HepG2 (cell line): ENCODE results near the gene ARHGEF11. TPM values are rescaled to one million over a fixed set of nuclear protein-coding genes. Genes with fewer than 3 reads are reported as not detected.

ENCODE experiments used
- ATAC-seq: fragments of 200-7000 bp; cut with Tn5 transposase; 3 replicates; pipeline ENCODE4 v1.9.1; 2020; ENCODE audit warnings: mild to moderate bottlenecking, moderate library complexity
- BruUV-seq: library from RNA; stranded (reverse); fragments of 400-500 nt; replicated peaks from 2 replicates; lab custom pipeline; 2021; lab: Mats Ljungman, UMichigan
- CTCF ChIA-PET: fragments of 300-600 bp; formaldehyde crosslinking; extraction: SDS; loops from one replicate; lab custom pipeline; 2021; ENCODE audit warnings: low total read pairs, inconsistent platforms, low intra/inter-chr PET ratio; lab: Yijun Ruan, JAX
- POLR2A ChIA-PET: fragments of 350-600 bp; sonication (Branson Sonifier 250); formaldehyde crosslinking; loops from one replicate; lab custom pipeline; 2020; ENCODE audit warnings: antibody characterized with exemption, inconsistent platforms; lab: Yijun Ruan, JAX
- DNase-seq: peaks from one replicate; pipeline ENCODE4 v3.0.0-alpha.2; 2015; ENCODE audit warnings: low spot score
- FAIRE-seq: peaks from 3 replicates; lab custom pipeline; 2011; peaks lifted over from hg19 to GRCh38; lab: Jason Lieb, UNC
- H2AFZ ChIP-seq: one replicate; pipeline ENCODE4 v1.6.1; 2011; ENCODE audit warnings: low read length, inconsistent platforms
- H3K27ac ChIP-seq: fragments of 300-600 bp; 3 replicates; pipeline ENCODE4 v1.8.0; 2011; ENCODE audit warnings: mixed run types, mild to moderate bottlenecking, mixed read lengths, low read length, inconsistent platforms; ENCODE audit not compliant: insufficient read depth; ENCODE audit errors: extremely low read length
- H3K27me3 ChIP-seq, 2 experiments: fragments of 200-600 bp in 1 of 2; 2 replicates in 1 of 2; 3 replicates in 1 of 2; pipeline versions ENCODE4 v1.6.0 to v1.8.0; 2011; ENCODE audit warnings: low read length in 2 of 2, mild to moderate bottlenecking in 2 of 2, moderate library complexity in 2 of 2, inconsistent platforms in 1 of 2; ENCODE audit not compliant: insufficient read depth in 2 of 2, control insufficient read depth in 1 of 2
- H3K36me3 ChIP-seq, 2 experiments: fragments of 200-600 bp in 1 of 2; replicated peaks in 1 of 2; 2 replicates in 1 of 2; 3 replicates in 1 of 2; pipeline versions ENCODE4 v1.5.1 to v1.8.0; 2011; ENCODE audit warnings: low read length in 2 of 2, inconsistent platforms in 1 of 2; ENCODE audit not compliant: insufficient read depth in 2 of 2, control insufficient read depth in 1 of 2
- H3K4me1 ChIP-seq: 2 replicates; pipeline ENCODE4 v1.5.1; 2012; ENCODE audit warnings: low read length, inconsistent platforms; ENCODE audit not compliant: insufficient read depth
- H3K4me2 ChIP-seq: 2 replicates; pipeline ENCODE4 v1.6.0; 2011; ENCODE audit warnings: low read depth, low read length, inconsistent platforms
- H3K4me3 ChIP-seq, 3 experiments: fragments of 200-600 bp in 1 of 3; sonication (generic), shearing (Covaris generic) in 1 of 3; replicated peaks in 1 of 3; 2 replicates each; pipeline ENCODE4 v1.5.1; 2011 to 2016; ENCODE audit warnings: low read length in 3 of 3, inconsistent platforms in 2 of 3, low read depth in 2 of 3, mild to moderate bottlenecking in 2 of 3, control low read depth in 1 of 3, mixed read lengths in 1 of 3; ENCODE audit not compliant: insufficient read depth in 1 of 3
- H3K79me2 ChIP-seq: one replicate; pipeline ENCODE4 v1.6.1; 2011; ENCODE audit warnings: low read length, inconsistent platforms; ENCODE audit not compliant: insufficient read depth
- H3K9ac ChIP-seq: 2 replicates; pipeline ENCODE4 v1.6.0; 2011; ENCODE audit warnings: mild to moderate bottlenecking, low read depth, low read length, inconsistent platforms; ENCODE audit not compliant: insufficient read depth
- H3K9me3 ChIP-seq: 2 replicates; pipeline ENCODE4 v1.5.1; 2012; ENCODE audit warnings: mild to moderate bottlenecking, low read length
- H4K20me1 ChIP-seq: 2 replicates; pipeline ENCODE4 v1.6.0; 2011; ENCODE audit warnings: inconsistent platforms, mild to moderate bottlenecking, low read length, moderate library complexity; ENCODE audit not compliant: insufficient read depth
- ADNP ChIP-seq: sonication (generic); formaldehyde crosslinking; IDR thresholded peaks from 2 replicates; pipeline ENCODE4 v1.4.0; 2020; ENCODE audit warnings: missing genetic modification reagents
- GABPB1 ChIP-seq: IDR thresholded peaks from 2 replicates; pipeline ENCODE4 v1.6.1; 2016; ENCODE audit warnings: mild to moderate bottlenecking, missing genetic modification reagents, moderate library complexity, missing compliant biosample characterization
- GATAD2A ChIP-seq: IDR thresholded peaks from 2 replicates; pipeline ENCODE4 v1.6.1; 2016
- HNF4G ChIP-seq, 2 experiments: sonication (generic) in 1 of 2; formaldehyde crosslinking in 1 of 2; IDR thresholded peaks; 2 replicates each; pipeline versions ENCODE4 v1.4.0 to v1.6.1; 2011 to 2020; ENCODE audit warnings: borderline replicate concordance in 2 of 2, low read depth in 2 of 2, mild to moderate bottlenecking in 2 of 2, low read length in 1 of 2, missing genetic modification reagents in 1 of 2, moderate library complexity in 1 of 2
- LRRFIP1 ChIP-seq: sonication (generic); formaldehyde crosslinking; conservative IDR thresholded peaks from 2 replicates; pipeline ENCODE4 v1.4.0; 2020; ENCODE audit warnings: missing genetic modification reagents
- NAIF1 ChIP-seq: sonication (generic); formaldehyde crosslinking; IDR thresholded peaks from 2 replicates; pipeline ENCODE4 v1.5.0; 2020; ENCODE audit warnings: mild to moderate bottlenecking, missing genetic modification reagents, borderline replicate concordance
- NCOA1 ChIP-seq: sonication (generic); formaldehyde crosslinking; IDR thresholded peaks from 2 replicates; pipeline ENCODE4 v1.9.0; 2021; ENCODE audit warnings: missing genetic modification reagents
- NR2C2 ChIP-seq: sonication (generic); formaldehyde crosslinking; IDR thresholded peaks from 2 replicates; pipeline ENCODE4 v1.4.0; 2020; ENCODE audit warnings: missing genetic modification reagents, mild to moderate bottlenecking, moderate library complexity, borderline replicate concordance
- ZBTB42 ChIP-seq: sonication (generic); formaldehyde crosslinking; IDR thresholded peaks from 2 replicates; pipeline ENCODE4 v1.5.0; 2020; ENCODE audit warnings: mild to moderate bottlenecking, missing genetic modification reagents
- ZNF234 ChIP-seq: sonication (generic); formaldehyde crosslinking; conservative IDR thresholded peaks from 2 replicates; pipeline ENCODE4 v1.5.1; 2020; ENCODE audit warnings: mild to moderate bottlenecking, missing genetic modification reagents
- ZNF256 ChIP-seq: sonication (generic); formaldehyde crosslinking; conservative IDR thresholded peaks from 2 replicates; pipeline ENCODE4 v1.4.0; 2020; ENCODE audit warnings: missing genetic modification reagents
- ZNF329 ChIP-seq: sonication (generic); formaldehyde crosslinking; IDR thresholded peaks from 2 replicates; pipeline ENCODE4 v1.9.0; 2021; ENCODE audit warnings: low read depth, mild to moderate bottlenecking, missing genetic modification reagents
- ZNF512 ChIP-seq: sonication (generic); formaldehyde crosslinking; IDR thresholded peaks from 2 replicates; pipeline ENCODE4 v1.4.0; 2020; ENCODE audit warnings: mild to moderate bottlenecking, missing genetic modification reagents
- ZNF737 ChIP-seq: sonication (generic); formaldehyde crosslinking; IDR thresholded peaks from 2 replicates; pipeline ENCODE4 v1.5.0; 2020; ENCODE audit warnings: missing genetic modification reagents, mild to moderate bottlenecking, borderline replicate concordance
- ZNF777 ChIP-seq: sonication (generic); formaldehyde crosslinking; IDR thresholded peaks from 2 replicates; pipeline ENCODE4 v1.4.0; 2020; ENCODE audit warnings: missing genetic modification reagents
- WGBS: methylation state at CpG from one replicate; pipeline ENCODE4 v1.1.6; 2017; ENCODE audit warnings: low lambda C conversion rate; 5-methylcytosine and 5-hydroxymethylcytosine counted together
- in situ Hi-C: cut with HindIII; loops from 2 replicates; pipeline ENCODE4 v1.10.0; 2017; ENCODE audit warnings: low pct_unique_long_range_greater_than_20kb; ENCODE audit not compliant: extremely low pct_ligation_motif_present
- intact Hi-C: fragments of 100-400 bp; cut with micrococcal nuclease; formaldehyde crosslinking; loops from one replicate; pipeline ENCODE4 v1.10.0; 2022; ENCODE audit not compliant: unreplicated experiment
- polyA plus RNA-seq, 8 experiments: library from polyadenylated mRNA; depleted of rRNA in 3 of 8; stranded (reverse) in 7 of 8; unstranded in 1 of 8; fragments of >200 nt; fragmentation: Illumina TruSeq in 4 of 8; extraction: Trizol in 4 of 8; gene quantifications; 2 replicates each; pipeline versions ENCODE4 v1.2.1 to v1.2.3, GENCODE V29; 2011 to 2016; ENCODE audit warnings: low read depth in 4 of 8, missing spikeins in 1 of 8, mixed read lengths in 1 of 8; ENCODE audit not compliant: insufficient read depth in 1 of 8
- total RNA-seq, 5 experiments: library from RNA; depleted of rRNA; stranded (reverse); fragments of >200 nt; fragmentation: Illumina TruSeq; extraction: Trizol; gene quantifications; 2 replicates each; pipeline ENCODE4 v1.2.3, GENCODE V29; 2016; ENCODE audit warnings: low read depth in 1 of 5

Gene ARHGEF11
- total and polyA plus RNA-seq, 2 of the 13 experiments (the other 11 are each of a cell fraction or from before 2014, with no cell fraction given) = 16.5 to 21.2 TPM

GRCh38 chr1:156958247-156958714, 87.3 kb downstream of the ARHGEF11 start (continued):
- no peak for TF ChIP-seq LRRFIP1 (CRISPR knock-in tag)
- TF ChIP-seq ZNF256 = no peak
- no peak for TF ChIP-seq ZBTB42 (CRISPR knock-in tag)
- TF ChIP-seq HNF4G (IDR thresholded peaks at IDR 0.05; ENCODE audit: borderline replicate concordance, low read depth, low read length) = no peak
- TF ChIP-seq HNF4G (CRISPR knock-in tag; IDR thresholded peaks at IDR 0.05; ENCODE audit: borderline replicate concordance, low read depth) = no peak
- TF ChIP-seq ZNF234 (CRISPR knock-in tag) = no peak
- TF ChIP-seq, all 625 proteins: peak for 0

GRCh38 chr1:156957634-156958033, 87.9 kb downstream of the ARHGEF11 start:
- peaks cover 25 to 74% of the 10 kb centered on the region in 2 experiments for H3K36me3 ChIP-seq
- intact Hi-C loops = no loop called here
- CTCF ChIA-PET = no interaction called here

More at GRCh38 chr1:156957634-156958033, 87.9 kb downstream of the ARHGEF11 start:
- Histone ChIP-seq H3K4me2 (no peak overlapping the region), H3K9me3 (no peaks in the 10 kb centered on the region), H3K27me3 (no peaks in the 10 kb centered on the region), H3K9ac (no peak overlapping the region), H4K20me1 (no peaks in the 10 kb centered on the region), H2AFZ (no peak overlapping the region), H3K79me2 (no peaks in the 10 kb centered on the region), H3K27ac (no peak overlapping the region), H3K4me1 (no peaks in the 10 kb centered on the region), H3K4me3 (no peak overlapping the region)
- DNase-seq (no peak), ATAC-seq (no peak), FAIRE-seq (no peak)
- WGBS = 88% methylated on average over 2 of the region's 3 CpGs
- POLR2A ChIA-PET = no interaction called here
- in situ Hi-C loops = no loop called here
- no TSS peak for BruUV-seq
- TF ChIP-seq NR2C2 (CRISPR knock-in tag) = no peak
- no peak for TF ChIP-seq ZNF512
- no peak for TF ChIP-seq ZNF329 (CRISPR knock-in tag)
- TF ChIP-seq ZNF777 (CRISPR knock-in tag) = no peak
- TF ChIP-seq NAIF1 = no peak
- no peak for TF ChIP-seq ZNF737 (CRISPR knock-in tag)
- TF ChIP-seq GABPB1 (CRISPR knock-in tag) = no peak
- no peak for TF ChIP-seq NCOA1 (CRISPR knock-in tag)
- no peak for TF ChIP-seq GATAD2A (CRISPR knock-in tag)
- no peak for TF ChIP-seq ADNP
